Measurements from ENCODE around the gene ACTL6A.
"Not testable (repeated sequence)": the region's sequence is repeated elsewhere in the genome, so short reads cannot be mapped to it uniquely, and the experiment has no call there.

The ACTL6A gene

DNA sequence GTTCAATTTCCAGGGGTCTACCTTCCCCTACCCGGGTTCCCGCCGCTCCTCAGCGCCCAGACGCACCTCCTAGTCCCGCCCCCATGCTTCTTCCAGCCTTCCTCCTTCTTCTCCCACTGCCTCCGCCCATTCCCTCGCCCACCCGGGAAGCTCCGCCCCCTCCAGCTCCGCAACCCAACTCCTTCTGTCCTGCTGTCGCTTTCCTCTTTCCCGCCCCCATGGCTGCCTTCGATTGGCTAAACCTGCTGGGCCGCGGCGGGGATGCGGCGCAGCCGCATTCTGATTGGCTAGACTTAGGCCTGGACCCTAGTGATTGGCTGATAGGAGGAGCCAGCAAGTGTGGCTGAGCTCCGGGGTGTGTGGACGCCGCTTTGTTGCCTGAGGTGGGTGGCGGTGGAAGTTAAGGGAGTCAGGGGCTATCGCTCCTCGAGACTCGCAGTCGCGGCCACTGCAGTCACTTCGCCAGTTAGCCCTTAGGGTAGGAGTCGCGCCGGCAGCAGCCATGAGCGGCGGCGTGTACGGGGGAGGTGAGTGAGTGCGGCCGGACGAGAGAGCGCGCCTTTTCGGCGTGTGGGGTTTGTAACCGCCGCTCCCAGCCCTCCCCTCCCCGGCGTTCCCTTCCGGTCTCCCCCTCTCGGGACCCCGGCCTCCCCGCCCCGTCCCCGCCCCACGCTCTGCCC, at the start of gene ACTL6A:
ACTL6A (plus strand) TSS at position 336 of the 680 bp plus-strand sequence; CDS start at position 503, 167 bp downstream.
- H3K27me3 Mint-ChIP-seq (ENCODE audit: low read depth), result no peaks in the 10 kb centered on the region
- peaks cover 8% of the 10 kb centered on the region for H3K4me1 Mint-ChIP-seq
- TF ChIP-seq, protein P1, sequence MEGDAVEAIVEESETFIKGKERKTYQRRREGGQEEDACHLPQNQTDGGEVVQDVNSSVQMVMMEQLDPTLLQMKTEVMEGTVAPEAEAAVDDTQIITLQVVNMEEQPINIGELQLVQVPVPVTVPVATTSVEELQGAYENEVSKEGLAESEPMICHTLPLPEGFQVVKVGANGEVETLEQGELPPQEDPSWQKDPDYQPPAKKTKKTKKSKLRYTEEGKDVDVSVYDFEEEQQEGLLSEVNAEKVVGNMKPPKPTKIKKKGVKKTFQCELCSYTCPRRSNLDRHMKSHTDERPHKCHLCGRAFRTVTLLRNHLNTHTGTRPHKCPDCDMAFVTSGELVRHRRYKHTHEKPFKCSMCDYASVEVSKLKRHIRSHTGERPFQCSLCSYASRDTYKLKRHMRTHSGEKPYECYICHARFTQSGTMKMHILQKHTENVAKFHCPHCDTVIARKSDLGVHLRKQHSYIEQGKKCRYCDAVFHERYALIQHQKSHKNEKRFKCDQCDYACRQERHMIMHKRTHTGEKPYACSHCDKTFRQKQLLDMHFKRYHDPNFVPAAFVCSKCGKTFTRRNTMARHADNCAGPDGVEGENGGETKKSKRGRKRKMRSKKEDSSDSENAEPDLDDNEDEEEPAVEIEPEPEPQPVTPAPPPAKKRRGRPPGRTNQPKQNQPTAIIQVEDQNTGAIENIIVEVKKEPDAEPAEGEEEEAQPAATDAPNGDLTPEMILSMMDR (IDR thresholded peaks at IDR 0.05; ENCODE audit: unreplicated experiment in 3 of 3), result no peak
- peak within 1 kb of the TSS; percentile 95 to 99 (median 98) for H3K27ac Mint-ChIP-seq
- no peaks in the 10 kb centered on the region for H3K9me3 Mint-ChIP-seq
- H3K4me3 Mint-ChIP-seq, result peak within 1 kb of the TSS; percentile 95 to 98 (median 97)
- no peaks in the 10 kb centered on the region for H3K36me3 Mint-ChIP-seq (ENCODE audit: low read depth)

DNA sequence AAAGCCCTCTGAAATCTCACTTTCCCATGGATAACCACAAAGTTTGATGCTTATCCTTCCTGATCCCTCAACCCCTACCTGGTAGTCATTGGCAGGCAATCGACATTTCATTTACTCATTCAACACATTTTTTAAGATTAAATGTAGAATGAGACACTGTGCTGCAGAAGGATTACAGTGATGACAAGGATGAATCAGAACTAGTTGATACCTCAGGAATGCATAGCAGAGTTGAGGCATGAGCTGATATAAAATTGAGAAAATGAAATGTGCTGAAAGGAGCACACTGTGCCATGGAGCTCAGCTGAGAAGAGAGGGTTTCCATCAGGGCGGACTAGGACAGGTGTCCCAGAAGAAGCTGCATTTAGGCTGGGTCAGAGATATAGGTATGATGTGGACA, 48.9 kb upstream of the ACTL6A start:
- Mint-ChIP-seq H3K36me3 (ENCODE audit: low read depth) (peaks cover 3% of the 10 kb centered on the region), H3K27ac (no peak overlapping the region), H3K27me3 (ENCODE audit: low read depth) (no peaks in the 10 kb centered on the region), H3K9me3 (peaks cover 5% of the 10 kb centered on the region), H3K4me3 (no peak overlapping the region), H3K4me1 (peaks cover 6% of the 10 kb centered on the region)
- TF ChIP-seq, protein P1 (IDR thresholded peaks at IDR 0.05; ENCODE audit: unreplicated experiment in 3 of 3), result no peak

DNA sequence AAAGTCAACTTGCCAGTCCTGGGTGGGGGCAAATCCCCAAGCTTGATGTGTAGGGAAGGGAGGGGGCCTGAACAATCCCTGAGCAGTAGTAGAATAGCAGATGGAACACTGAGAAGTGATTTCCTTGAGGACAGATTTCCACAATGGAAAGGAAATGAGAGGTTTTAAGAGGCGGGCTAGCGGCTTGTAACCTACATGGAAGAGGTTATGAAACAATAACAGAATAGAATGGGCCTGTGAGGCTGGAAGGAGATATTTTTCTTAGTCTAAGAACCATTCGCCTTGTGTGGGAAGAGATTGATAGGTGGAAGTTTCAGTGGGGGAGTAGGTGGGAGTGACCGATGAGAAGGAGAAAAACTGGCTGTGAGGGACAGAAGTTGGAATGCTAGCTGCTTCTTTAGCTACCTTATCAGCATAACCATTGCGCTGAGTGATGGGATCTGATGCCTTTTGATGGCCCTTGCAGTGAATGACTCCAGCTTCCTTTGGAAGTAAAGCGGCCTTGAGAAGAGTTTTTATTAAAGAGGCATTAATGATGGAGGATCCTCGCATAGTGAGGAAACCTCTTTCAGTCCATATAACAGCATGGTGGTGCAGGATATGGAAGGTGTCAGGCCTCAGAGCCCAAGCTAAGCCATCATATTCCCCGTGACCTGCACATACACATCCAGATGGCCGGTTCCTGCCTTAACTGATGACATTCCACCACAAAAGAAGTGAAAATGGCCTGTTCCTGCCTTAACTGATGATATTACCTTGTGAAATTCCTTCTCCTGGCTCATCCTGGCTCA, 46.1 kb upstream of the ACTL6A start:
- not testable (repeated sequence) for H3K4me3 Mint-ChIP-seq; H3K9me3 Mint-ChIP-seq; H3K27me3 Mint-ChIP-seq (ENCODE audit: low read depth); H3K4me1 Mint-ChIP-seq; H3K36me3 Mint-ChIP-seq (ENCODE audit: low read depth)
- peak overlapping the region; percentile 12 to 35 (median 24) for H3K27ac Mint-ChIP-seq

DNA sequence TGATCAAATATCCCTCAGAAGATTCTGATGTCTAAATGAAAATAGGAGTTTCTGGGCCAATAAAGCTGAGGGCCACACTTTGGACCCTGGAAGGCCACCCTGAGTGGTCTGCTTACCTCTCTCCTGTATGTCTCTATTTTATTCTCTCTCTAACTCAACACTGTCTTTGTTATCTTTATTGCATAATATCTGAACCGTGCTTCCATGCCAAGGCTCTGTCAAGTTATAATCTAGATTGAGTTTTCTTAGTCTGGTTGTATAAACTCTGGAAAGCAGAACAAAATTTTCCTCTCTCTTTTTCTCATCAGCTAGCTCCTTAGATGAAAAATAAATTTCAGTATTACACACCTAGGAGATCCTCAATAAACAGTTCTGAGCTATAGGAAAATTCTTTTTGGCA, 36.2 kb upstream of the ACTL6A start:
- Mint-ChIP-seq H3K36me3 (ENCODE audit: low read depth) (no peaks in the 10 kb centered on the region), H3K4me1 (peaks cover 32% of the 10 kb centered on the region), H3K9me3 (no peaks in the 10 kb centered on the region), H3K27me3 (ENCODE audit: low read depth) (no peaks in the 10 kb centered on the region), H3K4me3 (peak overlapping the region; percentile 20 to 87 (median 85)), H3K27ac (peak overlapping the region in 2 of 3 experiments; percentile 98 to 99)
- TF ChIP-seq, protein P1 (IDR thresholded peaks at IDR 0.05; ENCODE audit: unreplicated experiment in 3 of 3), result no peak

DNA sequence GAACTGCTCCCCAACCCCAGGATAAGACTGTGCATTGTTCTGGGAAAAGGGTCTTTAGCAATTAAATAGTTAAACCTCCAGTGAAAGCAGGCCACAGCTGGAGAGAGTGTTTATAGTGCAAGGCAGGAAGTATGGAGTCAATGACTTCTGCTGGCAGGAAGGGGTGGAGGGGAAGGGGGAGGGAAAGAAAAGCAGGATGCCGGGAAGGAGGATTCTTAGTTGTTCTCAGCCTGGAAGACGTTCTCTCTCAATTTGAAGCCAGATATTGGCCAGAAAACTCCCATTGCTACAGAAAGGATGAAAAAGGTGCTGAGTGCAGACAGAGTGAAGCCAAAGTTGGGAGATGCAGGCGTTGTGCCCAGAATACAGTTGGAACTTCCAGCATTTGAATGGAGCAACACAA, 35.7 kb upstream of the ACTL6A start:
- no peaks in the 10 kb centered on the region for H3K27me3 Mint-ChIP-seq (ENCODE audit: low read depth)
- no peaks in the 10 kb centered on the region for H3K36me3 Mint-ChIP-seq (ENCODE audit: low read depth)
- TF ChIP-seq, protein P1 (IDR thresholded peaks at IDR 0.05; ENCODE audit: unreplicated experiment in 3 of 3), result no peak
- H3K4me1 Mint-ChIP-seq, result peaks cover 32% of the 10 kb centered on the region
- no peaks in the 10 kb centered on the region for H3K9me3 Mint-ChIP-seq
- peak overlapping the region; percentile 74 to 87 (median 85) for H3K4me3 Mint-ChIP-seq
- H3K27ac Mint-ChIP-seq, result peak overlapping the region in 2 of 3 experiments; percentile 98 to 99

DNA sequence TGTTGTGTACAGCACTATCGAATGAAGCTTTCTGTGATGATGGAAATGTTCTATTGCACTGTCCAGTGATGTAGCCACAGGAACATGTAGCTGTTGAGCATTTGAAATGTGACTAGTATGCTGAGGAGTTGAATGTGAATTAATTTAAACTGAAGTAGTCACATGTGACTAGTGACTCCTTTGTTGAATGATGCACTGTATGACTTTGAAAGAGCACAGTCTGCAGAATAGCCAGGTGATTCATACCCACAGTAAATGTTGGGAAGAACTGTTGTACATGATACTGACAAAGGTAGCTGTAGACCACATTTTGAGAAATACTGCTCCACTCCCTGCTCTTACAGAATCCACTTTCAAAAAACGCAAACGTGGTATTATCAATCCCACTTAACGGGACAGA, 34.0 kb upstream of the ACTL6A start:
- no peaks in the 10 kb centered on the region for H3K9me3 Mint-ChIP-seq
- TF ChIP-seq, protein P1 (IDR thresholded peaks at IDR 0.05; ENCODE audit: unreplicated experiment in 3 of 3), result no peak
- H3K27me3 Mint-ChIP-seq (ENCODE audit: low read depth), result no peaks in the 10 kb centered on the region
- no peaks in the 10 kb centered on the region for H3K36me3 Mint-ChIP-seq (ENCODE audit: low read depth)
- peak overlapping the region in 2 of 3 experiments; percentile 9 to 31 for H3K4me3 Mint-ChIP-seq
- H3K4me1 Mint-ChIP-seq, result peaks cover 32% of the 10 kb centered on the region
- H3K27ac Mint-ChIP-seq, result peak overlapping the region; percentile 62 to 70 (median 67)

All from nephron (organoid).